B cell (primary cell): Measurements from ENCODE around the gene NTHL1.

Experiments
- CTCF ChIP-seq: fragments of 200-600 bp; IDR thresholded peaks from one replicate; pipeline ENCODE4 v1.8.0; 2022; ENCODE audit warnings: antibody characterized with exemption, mild to moderate bottlenecking
- EZH2 ChIP-seq: IDR thresholded peaks from 2 replicates; pipeline ENCODE4 v1.6.1; 2012; ENCODE audit warnings: borderline replicate concordance, low read depth, mild to moderate bottlenecking, moderate library complexity, low read length; ENCODE audit not compliant: insufficient read depth, poor library complexity, severe bottlenecking

GRCh38 chr16:2092256-2092620 is 44.6 kb upstream of the NTHL1 start:
- TF ChIP-seq CTCF, result no peak
- TF ChIP-seq EZH2, result no peak
